ENCODE measurements around the gene PYY. TPM values are rescaled to one million over a fixed set of nuclear protein-coding genes. Genes with fewer than 3 reads are reported as not detected.
"Not testable (repeated sequence)": the region's sequence is repeated elsewhere in the genome, so short reads cannot be mapped to it uniquely, and the experiment has no call there.

The PYY gene
- total RNA-seq, 6 experiments from 2014 or later = not detected

DNA sequence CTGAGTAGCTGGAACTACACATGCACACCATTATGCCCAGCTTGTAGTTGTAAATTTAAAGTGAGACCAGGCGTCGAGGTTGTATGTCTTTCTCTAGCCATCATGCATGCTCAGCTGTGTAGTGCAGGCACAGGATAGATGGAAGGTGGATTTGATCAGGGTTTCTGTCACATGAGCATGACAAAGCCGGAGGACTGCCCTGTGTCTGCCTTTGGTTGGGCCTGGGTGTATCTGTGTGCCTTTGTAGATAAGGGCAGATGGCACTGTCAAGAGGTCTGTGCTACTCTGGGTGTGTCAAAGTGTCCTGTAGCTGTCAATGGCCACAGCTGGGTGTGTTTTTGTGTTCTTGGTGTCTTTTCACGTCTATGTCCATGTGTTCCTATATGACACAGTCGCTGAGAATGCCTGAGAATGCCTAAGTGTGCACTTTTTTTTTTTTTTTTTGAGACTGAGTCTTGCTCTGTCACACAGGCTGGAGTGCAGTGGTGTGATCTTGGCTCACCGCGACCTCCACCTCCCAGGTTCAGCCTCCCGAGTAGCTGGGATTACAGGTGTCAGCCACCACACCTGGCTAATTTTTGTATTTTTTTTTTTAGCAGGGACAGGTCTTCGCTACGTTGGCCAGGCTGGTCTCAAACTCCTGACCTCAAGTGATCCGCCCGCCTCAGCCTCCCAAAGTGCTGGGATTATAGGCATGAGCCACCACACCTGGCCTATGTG is 46.6 kb upstream of the PYY start:
- Histone ChIP-seq H3K4me1 (peaks cover 2 to 41% (median 17%) of the 10 kb centered on the region in 4 donors), H3K36me3 (no peaks in the 10 kb centered on the region), H3K27ac (peak overlapping the region in 2 of 3 donors; percentile 95), H3K9me3 (no peaks in the 10 kb centered on the region), H3K4me3 (peak overlapping the region in 1 of 3 donors; percentile 51), H3K27me3 (no peaks in the 10 kb centered on the region)
- no peak for TF ChIP-seq POLR2A (IDR thresholded peaks at IDR 0.05)
- TF ChIP-seq, protein P1, sequence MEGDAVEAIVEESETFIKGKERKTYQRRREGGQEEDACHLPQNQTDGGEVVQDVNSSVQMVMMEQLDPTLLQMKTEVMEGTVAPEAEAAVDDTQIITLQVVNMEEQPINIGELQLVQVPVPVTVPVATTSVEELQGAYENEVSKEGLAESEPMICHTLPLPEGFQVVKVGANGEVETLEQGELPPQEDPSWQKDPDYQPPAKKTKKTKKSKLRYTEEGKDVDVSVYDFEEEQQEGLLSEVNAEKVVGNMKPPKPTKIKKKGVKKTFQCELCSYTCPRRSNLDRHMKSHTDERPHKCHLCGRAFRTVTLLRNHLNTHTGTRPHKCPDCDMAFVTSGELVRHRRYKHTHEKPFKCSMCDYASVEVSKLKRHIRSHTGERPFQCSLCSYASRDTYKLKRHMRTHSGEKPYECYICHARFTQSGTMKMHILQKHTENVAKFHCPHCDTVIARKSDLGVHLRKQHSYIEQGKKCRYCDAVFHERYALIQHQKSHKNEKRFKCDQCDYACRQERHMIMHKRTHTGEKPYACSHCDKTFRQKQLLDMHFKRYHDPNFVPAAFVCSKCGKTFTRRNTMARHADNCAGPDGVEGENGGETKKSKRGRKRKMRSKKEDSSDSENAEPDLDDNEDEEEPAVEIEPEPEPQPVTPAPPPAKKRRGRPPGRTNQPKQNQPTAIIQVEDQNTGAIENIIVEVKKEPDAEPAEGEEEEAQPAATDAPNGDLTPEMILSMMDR (IDR thresholded peaks at IDR 0.05) = no peak
- ATAC-seq (peak in 3 of 4 donors; percentile 1 to 18 (median 12)), DNase-seq (no peak)
- 64% methylated on average over 5 of the region's 12 CpGs for whole genome bisulfite sequencing (ENCODE audit: insufficient coverage, low coverage, low lambda C conversion rate, missing lambda C conversion rate)
- intact Hi-C loops (cut with DNase I) = no loop called here

DNA sequence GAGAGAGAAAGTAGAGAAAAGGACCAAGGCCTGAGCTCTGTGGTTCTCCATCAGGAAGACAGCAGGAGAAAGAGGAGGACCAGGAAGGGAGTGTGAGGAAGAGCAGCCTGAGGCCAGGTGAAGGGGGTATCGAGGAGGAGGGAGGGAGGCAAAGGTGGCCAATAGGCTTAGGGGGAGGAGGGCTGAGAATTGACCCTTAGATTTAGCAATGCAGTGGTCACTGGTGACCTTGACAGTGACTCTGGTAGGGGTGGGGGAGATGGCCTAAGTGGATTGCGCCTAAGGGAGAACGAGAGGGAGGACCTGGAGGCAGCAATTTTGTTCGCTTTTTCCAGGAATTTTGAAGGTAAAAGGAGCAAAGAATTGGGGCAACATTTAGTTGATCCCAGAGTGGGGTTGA is 45.3 kb upstream of the PYY start:
- intact Hi-C loops (cut with DNase I) = loop anchor here (5.0 to 10.0 kb wide), 2 partner anchors 33 to 94 kb away; partner anchors contain the start of gene MPP2 (in 1 of the 2)

DNA sequence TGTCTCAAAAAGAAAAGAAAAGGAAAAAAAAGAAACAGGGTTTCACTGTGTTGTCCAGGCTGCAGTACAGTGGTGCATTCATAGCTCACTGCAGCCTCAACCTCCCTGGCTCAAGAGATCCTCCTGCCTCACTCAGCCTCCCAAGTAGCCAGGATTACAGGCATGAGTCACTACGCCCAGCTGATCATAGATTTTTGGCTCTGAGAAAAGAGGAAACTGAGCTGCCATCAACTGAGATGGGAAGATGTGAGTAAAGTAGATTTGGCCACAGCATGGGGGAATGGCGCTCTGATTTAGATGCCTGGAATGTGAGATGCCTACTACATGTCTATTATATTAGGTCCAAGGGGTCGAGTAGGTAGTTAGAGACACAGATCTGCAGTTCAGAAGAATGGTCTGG is 44.8 kb upstream of the PYY start:
- 56% methylated on average over 2 of the region's 3 CpGs for WGBS (ENCODE audit: insufficient coverage, low coverage, low lambda C conversion rate, missing lambda C conversion rate)
- ATAC-seq = no peak
- peaks cover 2 to 44% (median 15%) of the 10 kb centered on the region in 4 donors for H3K4me1 ChIP-seq
- intact Hi-C loops (cut with DNase I) = loop anchor here (5.0 to 10.0 kb wide), 2 partner anchors 34 to 94 kb away; partner anchors contain the start of gene MPP2 (in 1 of the 2)
- H3K4me3 ChIP-seq = no peak overlapping the region
- H3K9me3 ChIP-seq = no peaks in the 10 kb centered on the region
- H3K27me3 ChIP-seq = no peaks in the 10 kb centered on the region
- peak overlapping the region in 1 of 3 donors; percentile 95 for H3K27ac ChIP-seq
- H3K36me3 ChIP-seq = no peaks in the 10 kb centered on the region
- no peak for TF ChIP-seq POLR2A (IDR thresholded peaks at IDR 0.05)
- TF ChIP-seq, protein P1 (IDR thresholded peaks at IDR 0.05) = no peak
- no peak for DNase-seq

More for the DNA sequence above, 45.3 kb upstream of the PYY start:
- peak overlapping the region in 1 of 3 donors; percentile 51 for H3K4me3 ChIP-seq
- TF ChIP-seq, protein P1 (IDR thresholded peaks at IDR 0.05) = no peak
- no peak for TF ChIP-seq POLR2A (IDR thresholded peaks at IDR 0.05)
- peaks cover 2 to 49% (median 17%) of the 10 kb centered on the region in 4 donors for H3K4me1 ChIP-seq
- DNase-seq (no peak), ATAC-seq (peak in 1 of 4 donors; percentile 14)
- H3K36me3 ChIP-seq = no peaks in the 10 kb centered on the region
- H3K9me3 ChIP-seq = no peaks in the 10 kb centered on the region
- WGBS (ENCODE audit: insufficient coverage, low coverage, low lambda C conversion rate, missing lambda C conversion rate) = 60% methylated on average over 4 of the region's 4 CpGs
- no peaks in the 10 kb centered on the region for H3K27me3 ChIP-seq
- H3K27ac ChIP-seq = peak overlapping the region in 1 of 3 donors; percentile 95

DNA sequence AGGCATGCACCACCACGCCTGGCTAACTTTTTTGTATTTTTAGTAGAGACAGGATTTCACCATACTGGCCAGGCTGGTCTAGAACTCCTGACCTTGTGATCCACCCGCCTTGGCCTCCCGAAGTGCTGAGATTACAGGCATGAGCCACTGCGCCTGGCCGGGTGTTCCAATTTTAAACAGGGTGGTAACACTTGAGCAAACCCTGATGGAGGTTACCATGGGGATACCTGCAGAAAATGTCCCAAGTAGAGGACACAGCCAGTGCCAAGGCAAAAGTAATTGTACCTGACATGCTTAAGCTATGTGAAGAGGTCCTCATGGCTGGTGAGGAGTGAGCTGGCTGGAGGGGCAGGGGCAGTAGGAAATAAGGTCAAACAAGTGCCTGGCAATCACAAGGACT is 43.4 kb upstream of the PYY start:
- H3K27me3 ChIP-seq, H3K36me3 ChIP-seq, DNase-seq, H3K9me3 ChIP-seq, H3K4me3 ChIP-seq, ATAC-seq, H3K27ac ChIP-seq: not testable (repeated sequence)
- 86% methylated on average over 5 of the region's 5 CpGs for WGBS (ENCODE audit: insufficient coverage, low coverage, low lambda C conversion rate, missing lambda C conversion rate)
- intact Hi-C loops (cut with DNase I) = loop anchor here (5.0 to 10.0 kb wide), 2 partner anchors 35 to 92 kb away; partner anchors contain the start of gene MPP2 (in 1 of the 2)
- peaks cover 0 to 30% (median 8%) of the 10 kb centered on the region in 4 donors for H3K4me1 ChIP-seq

DNA sequence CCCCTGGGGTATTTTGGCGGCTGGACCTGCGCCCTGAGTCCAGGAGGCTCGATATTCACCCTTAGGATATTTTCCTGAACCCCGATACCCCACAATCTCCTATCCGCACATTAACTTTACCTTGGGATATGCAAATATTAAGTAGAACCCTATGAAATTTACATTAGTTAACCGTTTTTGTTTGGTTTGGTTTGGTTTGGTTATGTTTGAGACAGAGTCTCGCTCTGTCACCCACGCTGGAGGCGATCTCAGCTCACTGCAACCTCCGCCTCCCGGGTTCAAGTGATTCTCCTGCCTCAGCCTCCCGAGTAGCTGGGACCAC is 41.4 kb upstream of the PYY start:
- intact Hi-C loops (cut with DNase I) = loop anchor here (5.0 to 10.0 kb wide), 2 partner anchors 37 to 90 kb away; partner anchors contain the start of gene MPP2 (in 1 of the 2)
- Histone ChIP-seq H3K27me3 (no peaks in the 10 kb centered on the region), H3K9me3 (no peaks in the 10 kb centered on the region), H3K4me3 (peak overlapping the region in 1 of 3 donors; percentile 25), H3K27ac (no peak overlapping the region), H3K4me1 (peaks cover 0 to 15% (median 0%) of the 10 kb centered on the region in 4 donors), H3K36me3 (no peaks in the 10 kb centered on the region)
- WGBS (ENCODE audit: insufficient coverage, low coverage, low lambda C conversion rate, missing lambda C conversion rate) = 15% methylated on average over 12 of the region's 12 CpGs
- no peak for TF ChIP-seq POLR2A (IDR thresholded peaks at IDR 0.05)
- TF ChIP-seq, protein P1 (IDR thresholded peaks at IDR 0.05) = no peak
- ATAC-seq (no peak), DNase-seq (no peak)

All from right lobe of liver (tissue), 6 donors.